Pancreas (tissue), 10 donors: ENCODE data around the gene CRADD. TPM values are rescaled to one million over a fixed set of nuclear protein-coding genes. Genes with fewer than 3 reads are reported as not detected.

ENCODE experiments used
- ATAC-seq, 4 donors: fragments of 200-7000 bp; cut with Tn5 transposase; one replicate each; pipeline versions ENCODE4 v1.8.0 to v1.9.1; 2020; ENCODE audit warnings: mild to moderate bottlenecking in 4 of 4, moderate library complexity in 4 of 4
- DNase-seq, 6 donors: peaks; one replicate each; pipeline ENCODE4 v3.0.0-alpha.2; 2020
- FAIRE-seq: peaks from 2 replicates; lab custom pipeline; 2012; peaks lifted over from hg19 to GRCh38; lab: Jason Lieb, UNC
- H3K27ac ChIP-seq, 4 donors: fragments of 200-600 bp; sonication (generic); 1 replicate in 3 of 4; 2 replicates in 1 of 4; pipeline versions ENCODE4 v1.5.0 to v1.8.0; 2020
- H3K27me3 ChIP-seq, 4 donors: fragments of 200-600 bp; one replicate each; pipeline ENCODE4 v1.8.0; 2021
- H3K36me3 ChIP-seq, 3 donors: fragments of 200-600 bp; sonication (generic) in 1 of 3; one replicate each; pipeline versions ENCODE4 v1.5.0 to v1.8.0; 2020 to 2021
- H3K4me1 ChIP-seq, 3 donors: fragments of 200-600 bp; one replicate each; pipeline ENCODE4 v1.8.0; 2021
- H3K4me3 ChIP-seq, 4 donors: fragments of 200-600 bp; sonication (generic) in 2 of 4; one replicate each; pipeline versions ENCODE4 v1.5.0 to v1.8.0; 2020 to 2021
- H3K9me3 ChIP-seq, 4 donors: fragments of 200-600 bp; one replicate each; pipeline ENCODE4 v1.8.0; 2021
- CTCF ChIP-seq, 4 donors: fragments of 200-600 bp; sonication (generic) in 3 of 4; IDR thresholded peaks; one replicate each; pipeline versions ENCODE4 v1.5.0 to v1.8.0; 2021; ENCODE audit warnings: antibody characterized with exemption in 4 of 4
- WGBS, 2 donors: extraction: QIAGEN DNeasy Blood & Tissue Kit; methylation state at CpG; one replicate each; pipeline ENCODE4 v1.1.7; 2013; 5-methylcytosine and 5-hydroxymethylcytosine counted together
- intact Hi-C, 3 donors: fragments of 100-400 bp; cut with DNase I; formaldehyde crosslinking; loops; one replicate each; pipeline versions ENCODE4 v1.11.1 to v1.14.2; 2022
- polyA plus RNA-seq, 2 donors: library from polyadenylated mRNA; stranded (reverse); fragments of 200-250 nt; gene quantifications; one replicate each; pipeline ENCODE4 v1.2.3, GENCODE V29; 2013
- total RNA-seq, 6 donors: library from RNA; stranded (reverse); fragmentation: NEBNext Ultra II Directional in 4 of 6; extraction: Animal tissue kit (Norgen Biotek cat#: 25700) in 4 of 6; gene quantifications; one replicate each; pipeline versions ENCODE4 v1.2.1 to v1.2.4, GENCODE V29; 2021 to 2023
- donor health status: healthy with polysubstance abuse.
- donor health status: DM: no; HTN: no; CAD: no; lungs with moderate emphysema.
- donor health status: DM: no; HTN: no; CAD: no.
- donor health status: control.
- donor health status: control.
- donor health status: Bipolar disorder and iron deficiency.
- donor health status: DM: yes; HTN: yes; CAD: no.
- donor health status: DM: no; HTN: no; CAD: no.
- donor health status: DM: no; HTN: no; CAD: no.
- donor health status: DM: yes; HTN: yes; CAD: no.

CRADD gene
- total and polyA plus RNA-seq, 8 donors, result 5.3 to 12.3 (median 9.2) TPM

GRCh38 chr12:93918900-93919299 is 241.7 kb downstream of the CRADD start:
- intact Hi-C loops, result no loop called here
- H3K4me1 ChIP-seq, result no peaks in the 10 kb centered on the region
- no peak for DNase-seq
- peak overlapping the region in 1 of 4 donors; percentile 18 for H3K27ac ChIP-seq
- no peaks in the 10 kb centered on the region for H3K27me3 ChIP-seq
- no peak for ATAC-seq
- H3K9me3 ChIP-seq, result no peaks in the 10 kb centered on the region
- no peaks in the 10 kb centered on the region for H3K36me3 ChIP-seq
- no peak for FAIRE-seq
- WGBS, 2 donors, result 76 to 87% methylated on average over 4 of the region's 4 CpGs
- no peak for TF ChIP-seq CTCF (IDR thresholded peaks at IDR 0.05)
- H3K4me3 ChIP-seq, result no peak overlapping the region

- Histone ChIP-seq H3K27me3 (no peaks in the 10 kb centered on the region), H3K4me1 (no peaks in the 10 kb centered on the region), H3K36me3 (no peaks in the 10 kb centered on the region), H3K9me3 (no peaks in the 10 kb centered on the region), H3K4me3 (no peak overlapping the region), H3K27ac (no peak overlapping the region)
- FAIRE-seq (no peak), DNase-seq (no peak), ATAC-seq (no peak)
- WGBS, 2 donors, result 80% methylated on average over 3 of the region's 3 CpGs
- intact Hi-C loops, result no loop called here
- TF ChIP-seq CTCF (IDR thresholded peaks at IDR 0.05), result no peak
These were observed 244.3 kb downstream of the CRADD start for GRCh38 chr12:93921521-93921920.

- H3K36me3 ChIP-seq, result no peaks in the 10 kb centered on the region
- DNase-seq, result no peak
- H3K27me3 ChIP-seq, result no peaks in the 10 kb centered on the region
- 45 to 71% methylated on average over 5 of the region's 5 CpGs for WGBS, 2 donors
- TF ChIP-seq CTCF (IDR thresholded peaks at IDR 0.05), result no peak
- no peak overlapping the region for H3K4me3 ChIP-seq
- ATAC-seq, result no peak
- no peak overlapping the region for H3K27ac ChIP-seq
- H3K4me1 ChIP-seq, result no peaks in the 10 kb centered on the region
- intact Hi-C loops, result no loop called here
- FAIRE-seq, result no peak
- H3K9me3 ChIP-seq, result no peaks in the 10 kb centered on the region
These were observed 245.4 kb downstream of the CRADD start for GRCh38 chr12:93922583-93923006.

DNA sequence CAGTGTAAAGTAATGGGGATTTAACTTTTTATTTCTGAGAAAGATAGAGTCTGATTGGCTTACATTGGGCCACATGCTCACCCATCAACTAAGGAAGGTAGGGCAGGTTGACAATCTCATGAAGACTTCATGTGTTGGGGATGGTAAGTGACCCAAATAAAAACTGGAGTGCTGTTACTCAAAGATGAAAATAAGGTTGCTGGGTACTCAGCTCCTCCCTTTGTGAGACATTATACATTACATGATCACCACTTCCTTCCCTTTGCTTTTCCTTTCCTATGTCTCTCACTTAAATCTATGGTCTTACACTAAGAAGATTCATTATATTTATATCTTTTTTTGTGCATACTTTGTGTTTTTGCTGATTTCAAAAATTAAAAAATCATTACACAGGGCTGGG is 247.2 kb downstream of the CRADD start:
- FAIRE-seq (no peak), DNase-seq (no peak), ATAC-seq (no peak)
- H3K4me3 ChIP-seq, result no peak overlapping the region
- no peak overlapping the region for H3K27ac ChIP-seq
- no peaks in the 10 kb centered on the region for H3K27me3 ChIP-seq
- H3K36me3 ChIP-seq, result no peaks in the 10 kb centered on the region
- H3K4me1 ChIP-seq, result no peaks in the 10 kb centered on the region
- intact Hi-C loops, result no loop called here
- no peak for TF ChIP-seq CTCF (IDR thresholded peaks at IDR 0.05)
- H3K9me3 ChIP-seq, result no peaks in the 10 kb centered on the region

DNA sequence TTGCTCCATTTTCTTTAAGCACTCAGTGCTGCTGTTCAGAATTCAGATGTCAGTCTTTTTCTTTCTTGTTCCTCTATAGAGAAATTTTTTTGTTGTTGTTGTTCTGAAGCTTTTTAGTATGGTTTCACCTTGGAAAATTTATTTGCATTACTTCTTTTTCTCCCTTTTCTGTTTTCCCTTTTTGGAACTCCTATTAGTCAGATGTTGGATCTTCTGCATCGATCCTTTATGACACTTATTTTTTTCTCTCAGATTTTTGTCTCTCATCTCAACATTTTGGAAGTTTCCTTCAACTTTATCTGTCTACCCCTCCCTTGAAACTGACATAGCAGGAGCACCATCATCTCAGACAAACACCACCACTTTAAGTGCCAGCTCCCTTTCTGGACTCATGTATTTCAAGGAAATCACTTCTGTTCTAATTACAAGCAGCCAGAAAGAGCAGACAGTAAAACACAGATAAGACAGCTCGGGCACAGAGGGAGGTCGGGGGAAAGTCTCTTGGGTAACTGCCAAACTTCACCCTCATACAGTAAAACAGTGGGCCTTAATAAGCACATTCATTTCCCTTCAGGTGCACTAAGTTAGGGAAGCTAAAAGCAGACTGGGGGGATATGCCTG is 248.5 kb downstream of the CRADD start:
- Histone ChIP-seq H3K4me3 (no peak overlapping the region), H3K27ac (no peak overlapping the region), H3K9me3 (no peaks in the 10 kb centered on the region), H3K4me1 (no peaks in the 10 kb centered on the region), H3K27me3 (no peaks in the 10 kb centered on the region), H3K36me3 (no peaks in the 10 kb centered on the region)
- no peak for FAIRE-seq
- no peak for ATAC-seq
- 59 to 61% methylated on average over 3 of the region's 3 CpGs for WGBS, 2 donors
- no peak for DNase-seq
- TF ChIP-seq CTCF (IDR thresholded peaks at IDR 0.05), result no peak
- intact Hi-C loops, result no loop called here
